Kidney tubule cell (primary cell): Measurements from ENCODE around the gene BAIAP2.

Source experiments
- DNase-seq: peaks from one replicate; pipeline ENCODE4 v3.0.0-alpha.2; 2018; ENCODE audit warnings: low spot score

BAIAP2 gene

DNA sequence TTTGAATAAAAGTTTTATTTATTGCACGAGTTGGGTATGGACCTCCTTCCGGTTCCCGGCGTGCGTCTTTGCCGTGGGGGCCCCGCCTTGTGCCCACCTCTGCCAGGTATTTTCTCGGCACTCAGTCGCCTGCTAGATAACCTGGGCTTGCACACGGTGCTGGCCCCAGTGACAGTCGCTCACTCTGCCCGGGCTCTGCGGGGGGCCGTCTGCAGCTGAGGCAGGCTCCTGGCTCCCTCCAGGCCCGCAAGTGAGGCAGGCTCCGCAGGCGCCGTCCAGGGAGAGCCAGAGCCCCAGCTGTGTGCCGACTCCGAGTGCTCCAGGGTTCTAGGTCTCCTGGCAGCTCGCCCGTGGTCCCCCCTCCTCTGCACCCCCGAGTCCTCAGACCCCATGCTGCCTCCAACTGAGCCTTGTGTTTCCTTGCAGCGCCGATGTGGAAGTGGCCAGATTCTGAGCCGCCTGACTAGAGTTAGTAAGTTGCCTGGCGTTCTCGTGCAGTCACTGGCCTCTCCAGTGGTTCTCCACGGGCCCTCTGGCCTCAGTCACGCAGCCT lies 75.6 kb downstream of the BAIAP2 start:
- no peak for DNase-seq

GRCh38 chr17:81111066-81111465 lies 76.1 kb downstream of the BAIAP2 start:
- no peak for DNase-seq

DNA sequence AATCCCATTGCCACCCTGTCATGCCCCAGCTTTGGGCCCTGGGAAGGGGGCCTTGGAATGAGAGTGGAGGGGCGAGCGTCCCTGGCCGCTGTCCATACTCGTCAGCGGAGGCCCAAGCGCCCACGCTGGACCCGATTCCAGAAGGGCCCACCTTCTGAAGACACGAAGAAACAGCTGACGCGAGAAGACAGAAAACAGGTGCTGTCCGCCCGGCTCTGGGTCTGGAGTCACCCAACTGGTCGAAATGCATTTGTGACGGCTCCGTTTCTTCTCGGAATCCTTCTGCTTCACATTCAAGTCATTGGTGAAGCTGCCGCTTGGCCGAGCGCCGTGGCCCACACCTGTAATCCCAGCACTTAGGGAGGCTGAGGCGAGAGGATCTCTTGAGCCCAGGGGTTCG lies 77.5 kb downstream of the BAIAP2 start:
- DNase-seq, result no peak

- no peak for DNase-seq
These were observed 78.3 kb downstream of the BAIAP2 start for GRCh38 chr17:81113158-81113724.

GRCh38 chr17:81114351-81115093 lies 79.6 kb downstream of the BAIAP2 start:
- no peak for DNase-seq

DNA sequence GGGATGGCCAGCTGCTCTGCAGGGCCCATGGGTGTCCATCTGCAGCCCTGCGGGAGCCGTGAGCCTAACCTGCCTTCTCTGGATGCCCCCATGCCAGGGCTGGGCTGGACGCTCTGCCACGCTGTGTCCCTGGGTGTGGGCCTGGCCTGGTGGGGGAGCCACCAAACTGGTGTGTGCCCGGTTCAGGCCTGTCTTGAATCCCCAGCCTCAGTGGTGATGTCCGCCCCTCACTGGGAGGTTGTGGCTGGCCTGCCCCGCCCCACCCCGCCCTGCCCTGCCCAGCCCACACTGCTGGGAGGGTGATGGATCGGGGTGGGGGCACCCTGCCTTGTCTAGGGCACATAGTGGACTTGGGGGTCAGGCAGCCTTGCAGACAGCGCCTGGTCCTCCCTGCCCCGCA lies 80.3 kb downstream of the BAIAP2 start:
- DNase-seq, result no peak

- no peak for DNase-seq
These were observed 81.0 kb downstream of the BAIAP2 start for GRCh38 chr17:81115749-81116464.

DNA sequence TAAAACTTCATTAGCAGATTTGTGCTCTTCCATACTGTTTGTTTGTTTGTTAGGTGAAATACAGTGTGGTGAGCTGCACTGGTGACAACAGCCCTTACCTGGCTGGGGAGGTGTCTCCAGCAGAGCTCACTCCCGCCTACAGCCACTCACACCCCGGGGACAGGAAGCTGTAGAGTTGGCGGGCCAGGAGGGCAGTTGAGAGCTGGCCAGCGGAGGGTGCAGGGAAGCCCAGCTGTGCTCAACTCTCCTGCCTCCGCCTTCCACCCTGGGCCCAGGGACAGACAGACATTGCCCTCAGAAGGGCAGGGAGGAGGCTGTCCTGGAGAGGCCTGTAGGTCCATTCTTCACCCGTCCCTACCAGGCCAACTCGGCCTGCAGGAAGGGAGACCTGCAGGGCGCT lies 81.8 kb downstream of the BAIAP2 start:
- no peak for DNase-seq

GRCh38 chr17:81117672-81118198 lies 82.8 kb downstream of the BAIAP2 start:
- DNase-seq, result no peak

- no peak for DNase-seq
These were observed 83.6 kb downstream of the BAIAP2 start for GRCh38 chr17:81118308-81119221.

- DNase-seq, result peak; percentile 91
These were observed 84.5 kb downstream of the BAIAP2 start for GRCh38 chr17:81119223-81120148.

GRCh38 chr17:81120149-81120484 lies 85.2 kb downstream of the BAIAP2 start:
- no peak for DNase-seq

DNA sequence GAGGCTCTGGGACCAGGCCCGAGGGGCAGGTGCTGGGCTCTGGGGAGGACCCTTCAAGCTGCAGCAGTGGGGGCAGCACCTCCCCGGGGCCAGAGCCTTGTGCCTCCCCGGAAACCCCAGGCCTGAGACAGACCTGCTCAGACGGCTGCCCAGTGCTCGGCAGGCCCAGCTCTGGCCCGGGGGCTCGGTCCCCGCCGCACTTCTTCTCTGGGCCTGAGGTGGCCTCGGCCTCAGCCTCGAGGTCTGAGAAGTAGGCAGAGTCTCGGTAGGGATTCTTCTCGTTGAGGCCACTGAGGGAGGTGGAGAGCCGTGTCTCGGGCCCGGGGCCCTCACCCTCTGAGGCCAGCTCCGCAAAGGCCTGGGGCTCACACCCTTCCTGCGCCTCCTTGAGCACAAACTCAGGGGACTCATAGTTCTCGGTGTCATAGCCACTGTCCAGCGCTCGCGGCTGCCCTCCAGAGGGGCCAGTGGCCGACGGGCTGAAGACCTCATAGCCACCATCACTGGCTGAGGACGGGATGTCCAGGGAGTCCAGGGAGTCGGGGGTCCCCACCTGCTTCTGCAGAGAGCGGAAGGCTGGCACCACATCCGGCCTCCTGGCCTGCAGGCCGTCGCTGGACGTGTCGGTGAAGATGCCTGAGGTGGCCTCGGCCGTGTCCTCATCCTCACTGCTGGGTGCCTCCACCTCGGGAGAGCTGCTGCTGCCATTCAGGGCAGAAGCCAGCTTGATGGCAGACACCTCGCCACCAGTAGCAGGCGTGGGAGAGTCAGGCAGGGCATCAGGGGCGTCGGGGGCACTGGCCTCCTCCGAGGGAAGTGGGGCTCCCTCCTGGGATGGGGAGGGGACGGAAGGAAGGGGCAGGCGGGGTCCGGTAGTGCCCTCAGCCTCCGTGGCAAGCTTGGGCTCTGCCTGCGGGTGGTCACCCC lies 86.0 kb downstream of the BAIAP2 start:
- no peak for DNase-seq

- DNase-seq, result no peak
These were observed 87.1 kb downstream of the BAIAP2 start for GRCh38 chr17:81121841-81122733.

- DNase-seq, result no peak
These were observed 88.4 kb downstream of the BAIAP2 start for GRCh38 chr17:81123052-81124048.

GRCh38 chr17:81124377-81124776 lies 89.4 kb downstream of the BAIAP2 start:
- DNase-seq, result no peak

- DNase-seq, result peak; percentile 4
These were observed 90.7 kb downstream of the BAIAP2 start for GRCh38 chr17:81125573-81126081.
